K562 (cell line): ENCODE data around the gene CAPRIN1. TPM values are rescaled to one million over a fixed set of nuclear protein-coding genes. Genes with fewer than 3 reads are reported as not detected.

Experiments
- ATAC-seq: fragments of 200-7000 bp; cut with Tn5 transposase; 3 replicates; pipeline ENCODE4 v1.9.1; 2020; ENCODE audit warnings: moderate library complexity
- BruUV-seq: library from RNA; stranded (reverse); fragments of 400-500 nt; replicated peaks from 2 replicates; lab custom pipeline; 2021; lab: Mats Ljungman, UMichigan
- CTCF ChIA-PET: fragments of 300-600 bp; formaldehyde crosslinking; extraction: SDS; loops from one replicate; lab custom pipeline; 2021; ENCODE audit warnings: low intra/inter-chr PET ratio; lab: Yijun Ruan, JAX
- POLR2A ChIA-PET: fragments of 300-600, 350-650 bp; sonication (Branson Sonifier 250); formaldehyde crosslinking; extraction: SDS; loops from one replicate; lab custom pipeline; 2021; ENCODE audit warnings: antibody characterized with exemption, inconsistent platforms; lab: Yijun Ruan, JAX
- DNase-seq, 4 experiments: peaks; one replicate each; pipeline versions ENCODE4 v3.0.0 to v3.0.0-alpha.2; 2011 to 2018; ENCODE audit warnings: low spot score in 3 of 4, mixed read lengths in 3 of 4; ENCODE audit errors: extremely low read depth in 1 of 4
- FAIRE-seq: peaks from 2 replicates; lab custom pipeline; 2011; peaks lifted over from hg19 to GRCh38; lab: Jason Lieb, UNC
- H2AFZ ChIP-seq: 2 replicates; pipeline ENCODE4 v1.6.0; 2011; ENCODE audit warnings: low read depth, low read length, control low read depth, inconsistent platforms
- H3K27ac ChIP-seq: fragments of 200-600 bp; 3 replicates; pipeline ENCODE4 v1.8.0; 2011; ENCODE audit warnings: low read depth, mild to moderate bottlenecking, control low read depth, inconsistent platforms, low read length, moderate library complexity, mixed read lengths; ENCODE audit errors: extremely low read depth
- H3K27me3 ChIP-seq, 2 experiments: fragments of 300-600 bp in 1 of 2; 2 replicates in 1 of 2; 3 replicates in 1 of 2; pipeline versions ENCODE4 v1.6.0 to v1.8.0; 2011; ENCODE audit warnings: inconsistent platforms in 2 of 2, low read length in 2 of 2, mild to moderate bottlenecking in 1 of 2, mixed read lengths in 1 of 2, moderate library complexity in 1 of 2; ENCODE audit not compliant: control insufficient read depth in 2 of 2, insufficient read depth in 2 of 2
- H3K36me3 ChIP-seq: fragments of 300-600 bp; 3 replicates; pipeline ENCODE4 v1.8.0; 2011; ENCODE audit warnings: mild to moderate bottlenecking, low read length, inconsistent platforms; ENCODE audit not compliant: control insufficient read depth, insufficient read depth
- H3K4me1 ChIP-seq, 2 experiments: fragments of 200-600 bp in 1 of 2; replicated peaks in 1 of 2; 2 replicates in 1 of 2; 3 replicates in 1 of 2; pipeline versions ENCODE4 v1.5.1 to v1.8.0; 2011; ENCODE audit warnings: inconsistent platforms in 2 of 2, low read length in 2 of 2, mild to moderate bottlenecking in 1 of 2, mixed read lengths in 1 of 2, moderate library complexity in 1 of 2; ENCODE audit not compliant: control insufficient read depth in 2 of 2, insufficient read depth in 2 of 2
- H3K4me2 ChIP-seq: 2 replicates; pipeline ENCODE4 v1.6.1; 2011; ENCODE audit warnings: low read length, control low read depth, inconsistent platforms, mixed read lengths; ENCODE audit not compliant: insufficient read depth
- H3K4me3 ChIP-seq: fragments of 200-600 bp; sonication (generic), shearing (Covaris generic); 2 replicates; pipeline ENCODE4 v1.5.1; 2016; ENCODE audit warnings: control low read depth, inconsistent platforms
- H3K79me2 ChIP-seq: fragments of 200-600 bp; 3 replicates; pipeline ENCODE4 v1.8.0; 2011; ENCODE audit warnings: low read length, inconsistent platforms; ENCODE audit not compliant: control insufficient read depth, insufficient read depth
- H3K9ac ChIP-seq, 2 experiments: 2 replicates each; pipeline versions ENCODE4 v1.6.0 to v1.6.1; 2011; ENCODE audit warnings: low read depth in 2 of 2, low read length in 2 of 2, control low read depth in 1 of 2, inconsistent platforms in 1 of 2, mild to moderate bottlenecking in 1 of 2, mixed read lengths in 1 of 2; ENCODE audit not compliant: insufficient read depth in 1 of 2
- H3K9me1 ChIP-seq: one replicate; pipeline ENCODE4 v1.6.0; 2011; ENCODE audit warnings: inconsistent platforms, mild to moderate bottlenecking, low read length, moderate library complexity; ENCODE audit not compliant: control insufficient read depth, insufficient read depth
- H3K9me3 ChIP-seq: replicated peaks from 2 replicates; pipeline ENCODE4 v1.5.1; 2011; ENCODE audit warnings: low read depth, low read length, inconsistent platforms; ENCODE audit not compliant: control insufficient read depth, insufficient read depth
- H4K20me1 ChIP-seq: replicated peaks from 2 replicates; pipeline ENCODE4 v1.6.1; 2011; ENCODE audit warnings: low read length, inconsistent platforms, mixed read lengths; ENCODE audit not compliant: control insufficient read depth, insufficient read depth
- ARNT ChIP-seq, 2 experiments: fragments of 450-650 bp; IDR thresholded peaks; 2 replicates each; pipeline ENCODE4 v1.6.1; 2016; ENCODE audit warnings: mild to moderate bottlenecking in 1 of 2
- C11orf30 ChIP-seq: fragments of 450-650 bp; IDR thresholded peaks from 2 replicates; pipeline ENCODE4 v1.6.1; 2016; ENCODE audit warnings: low read depth, mild to moderate bottlenecking
- FOXP1 ChIP-seq: sonication (generic); formaldehyde crosslinking; IDR thresholded peaks from 2 replicates; pipeline ENCODE4 v1.8.0; 2022; ENCODE audit warnings: mild to moderate bottlenecking, missing genetic modification reagents
- PHF8 ChIP-seq: fragments of 200-600 bp; sonication (generic); IDR thresholded peaks from 2 replicates; pipeline ENCODE4 v1.6.1; 2012; ENCODE audit warnings: mixed run types, mild to moderate bottlenecking, inconsistent platforms, low read length, moderate library complexity, borderline replicate concordance
- PURB ChIP-seq: sonication (generic); formaldehyde crosslinking; IDR thresholded peaks from 2 replicates; pipeline ENCODE4 v1.9.0; 2021; ENCODE audit warnings: low read depth, mild to moderate bottlenecking, missing genetic modification reagents
- SAFB2 ChIP-seq: fragments of 200-400 bp; formaldehyde crosslinking; IDR thresholded peaks from 2 replicates; pipeline ENCODE4 v1.6.1; 2018; ENCODE audit warnings: borderline replicate concordance, low read length, low read depth, moderate library complexity; ENCODE audit not compliant: severe bottlenecking
- U2AF2 ChIP-seq: fragments of 200-400 bp; formaldehyde crosslinking; optimal IDR thresholded peaks from 2 replicates; pipeline ENCODE3; 2017; ENCODE audit warnings: low read depth, mild to moderate bottlenecking, low read length
- ZNF140 ChIP-seq: fragments of 250-450 bp; sonication (Bioruptor Pico); IDR thresholded peaks from 2 replicates; pipeline ENCODE4 v1.8.0; 2021; ENCODE audit warnings: moderate library complexity, mild to moderate bottlenecking, inconsistent platforms
- ZNF77 ChIP-seq: fragments of 250-450 bp; sonication (Bioruptor Pico); IDR thresholded peaks from 2 replicates; pipeline ENCODE4 v1.5.0; 2020
- WGBS: fragments of 100-300 bp; shearing (Covaris generic); methylation state at CpG from one replicate; pipeline ENCODE4 v1.1.6; 2016; ENCODE audit warnings: low coverage, mixed read lengths; ENCODE audit not compliant: insufficient coverage; ENCODE audit errors: missing lambda C conversion rate; 5-methylcytosine and 5-hydroxymethylcytosine counted together
- in situ Hi-C: fragments of 300-500 bp; cut with MboI; formaldehyde crosslinking; loops from 4 replicates; pipeline ENCODE4 v1.15.0; 2018; ENCODE audit warnings: inconsistent platforms, mixed read lengths
- intact Hi-C: fragments of 100-400 bp; cut with micrococcal nuclease; formaldehyde crosslinking; loops from 2 replicates; pipeline ENCODE4 v1.14.2; 2022
- polyA plus RNA-seq, 8 experiments: library from polyadenylated mRNA; depleted of rRNA in 4 of 8; stranded (reverse) in 5 of 8; unstranded in 3 of 8; fragments of >200 nt; fragmentation: Nextera tagmentation in 2 of 8; fragmentation: Illumina TruSeq in 1 of 8; extraction: Ambion mirVana in 2 of 8; extraction: Trizol in 1 of 8; gene quantifications; 2 replicates each; pipeline versions ENCODE4 v1.2.1 to v1.2.3, GENCODE V29; 2011 to 2014; ENCODE audit warnings: inconsistent platforms in 1 of 8, missing spikeins in 1 of 8
- total RNA-seq, 7 experiments: library from RNA; depleted of rRNA in 6 of 7; stranded (reverse); fragments of >200 nt in 6 of 7; fragmentation: Illumina TruSeq in 2 of 7; extraction: Trizol in 2 of 7; gene quantifications; 2 replicates each; pipeline versions ENCODE4 v1.2.1 to v1.2.3, GENCODE V29; 2011 to 2021; ENCODE audit warnings: low replicate concordance in 1 of 7

CAPRIN1 gene
- total and polyA plus RNA-seq, 9 of the 15 experiments (the other 6 are each of a cell fraction or from before 2014, with no cell fraction given), result 49.6 to 271 (median 244) TPM

GRCh38 chr11:34114014-34114413, 62.5 kb downstream of the CAPRIN1 start:
- no peak for FAIRE-seq
- DNase-seq, result no peak
- ChIA-PET POLR2A (interaction anchor here (0.5 to 2.0 kb wide), 4 partner anchors 9 to 55 kb away, joined by 3 to 10 read pairs (median 3); no protein-coding TSS in a partner anchor), CTCF (no interaction called here)
- intact Hi-C loops, result no loop called here
- peaks cover 96% of the 10 kb centered on the region for H3K36me3 ChIP-seq
- H4K20me1 ChIP-seq, result 0 out of 2 replicates have a peak, but pooled peaks cover 4% of the 10 kb centered on the region
- no peaks in the 10 kb centered on the region for H3K27me3 ChIP-seq
- H3K79me2 ChIP-seq, result peaks cover 20% of the 10 kb centered on the region; the same call in 2 of the 3 replicates
- in situ Hi-C loops, result no loop called here
- no peak for ATAC-seq
- no peak overlapping the region for H3K9ac ChIP-seq
- no peak for TF ChIP-seq SAFB2
- TF ChIP-seq, all 486 proteins: peak for 0
- Histone ChIP-seq H3K4me3 (no peak overlapping the region), H3K27ac (no peak overlapping the region), H3K9me1 (no peaks in the 10 kb centered on the region), H3K4me1 (no peaks in the 10 kb centered on the region), H3K9me3 (no peaks in the 10 kb centered on the region), H3K4me2 (no peak overlapping the region), H2AFZ (no peak overlapping the region)
- BruUV-seq, result no TSS peak
- WGBS, result 97% methylated on average over 2 of the region's 2 CpGs

- DNase-seq (no peak), ATAC-seq (no peak), FAIRE-seq (no peak)
- in situ Hi-C loops (no loop called here), intact Hi-C loops (no loop called here)
- no peak overlapping the region for H3K27ac ChIP-seq
- ChIA-PET CTCF (no interaction called here), POLR2A (interaction anchor here (0.9 to 2.0 kb wide), 4 partner anchors 8 to 55 kb away, joined by 3 to 10 read pairs (median 3); no protein-coding TSS in a partner anchor)
- H3K4me2 ChIP-seq, result no peak overlapping the region
- H2AFZ ChIP-seq, result no peak overlapping the region
- H3K4me1 ChIP-seq, result no peaks in the 10 kb centered on the region
- no peaks in the 10 kb centered on the region for H3K9me3 ChIP-seq
- BruUV-seq, result no TSS peak
- H3K79me2 ChIP-seq, result peaks cover 15% of the 10 kb centered on the region; the same call in 2 of the 3 replicates
- H3K9ac ChIP-seq, result no peak overlapping the region
- peaks cover 96% of the 10 kb centered on the region for H3K36me3 ChIP-seq
- 0 out of 2 replicates have a peak, but pooled peaks cover 4% of the 10 kb centered on the region for H4K20me1 ChIP-seq
- TF ChIP-seq ZNF140 (CRISPR knock-in tag) (no peak), ZNF77 (no peak), FOXP1 (CRISPR knock-in tag) (no peak), ARNT (IDR thresholded peaks at IDR 0.05) (no peak), U2AF2 (no peak), PURB (CRISPR knock-in tag) (no peak), C11orf30 (no peak), PHF8 (no peak)
- no peaks in the 10 kb centered on the region for H3K27me3 ChIP-seq
- WGBS, result 96% methylated on average over 5 of the region's 5 CpGs
- no peaks in the 10 kb centered on the region for H3K9me1 ChIP-seq
- H3K4me3 ChIP-seq, result no peak overlapping the region
Measured at GRCh38 chr11:34114471-34114870, 62.9 kb downstream of the CAPRIN1 start.
